ENCODE results near the gene ZNF358.

ZNF358 gene

GRCh38 chr19:7562646-7563393 lies 46.9 kb downstream of the ZNF358 start:
- no peak for DNase-seq

- no peak for DNase-seq
Measured at GRCh38 chr19:7564866-7565265, 49.0 kb downstream of the ZNF358 start.

GRCh38 chr19:7565332-7565731 lies 49.4 kb downstream of the ZNF358 start:
- no peak for DNase-seq

All from CD4-positive, alpha-beta T cell treated with Interleukin-6 for 4 hours (primary cell).